Lung (tissue), 12 donors: Measurements from ENCODE around the gene SETX. TPM values are rescaled to one million over a fixed set of nuclear protein-coding genes. Genes with fewer than 3 reads are reported as not detected.

Experiments
- ATAC-seq: fragments of 200-7000 bp; cut with Tn5 transposase; one replicate; pipeline ENCODE4 v1.9.1; 2020; ENCODE audit warnings: moderate number of reproducible peaks; ENCODE audit not compliant: insufficient read depth, low FRiP score
- DNase-seq, 3 donors: peaks; one replicate each; pipeline ENCODE4 v3.0.0-alpha.2; 2013 to 2017
- H3K27ac ChIP-seq, 2 donors: one replicate each; pipeline ENCODE4 v1.5.1; 2013; ENCODE audit warnings: mild to moderate bottlenecking in 2 of 2, moderate library complexity in 2 of 2, control low read depth in 1 of 2, inconsistent platforms in 1 of 2, low read depth in 1 of 2, low read length in 1 of 2
- H3K27me3 ChIP-seq, 3 donors: one replicate each; pipeline ENCODE4 v1.5.1; 2013; ENCODE audit warnings: low read length in 2 of 3; ENCODE audit not compliant: control insufficient read depth in 3 of 3, insufficient read depth in 3 of 3
- H3K36me3 ChIP-seq, 4 donors: one replicate each; pipeline ENCODE4 v1.5.1; 2013; ENCODE audit warnings: low read length in 4 of 4, mild to moderate bottlenecking in 1 of 4, moderate library complexity in 1 of 4; ENCODE audit not compliant: control insufficient read depth in 4 of 4, insufficient read depth in 4 of 4
- H3K4me1 ChIP-seq, 5 donors: one replicate each; pipeline ENCODE4 v1.5.1; 2013; ENCODE audit warnings: low read length in 5 of 5, mild to moderate bottlenecking in 2 of 5, moderate library complexity in 1 of 5; ENCODE audit not compliant: control insufficient read depth in 5 of 5, insufficient read depth in 5 of 5
- H3K4me3 ChIP-seq: one replicate; pipeline ENCODE4 v1.5.1; 2013; ENCODE audit warnings: mild to moderate bottlenecking, control low read depth, moderate library complexity
- H3K9ac ChIP-seq, 2 donors: one replicate each; pipeline ENCODE4 v1.5.1; 2013; ENCODE audit warnings: low read length in 2 of 2, control low read depth in 1 of 2; ENCODE audit not compliant: insufficient read depth in 1 of 2
- H3K9me3 ChIP-seq, 4 donors: one replicate each; pipeline ENCODE4 v1.5.1; 2013; ENCODE audit warnings: low read length in 3 of 4, mild to moderate bottlenecking in 1 of 4, moderate library complexity in 1 of 4; ENCODE audit not compliant: control insufficient read depth in 4 of 4, insufficient read depth in 3 of 4
- CTCF ChIP-seq: IDR thresholded peaks from 2 replicates; pipeline ENCODE4 v1.5.1; 2012; ENCODE audit warnings: mild to moderate bottlenecking; ENCODE audit errors: control extremely low read depth, extremely low read depth
- WGBS, 2 donors: extraction: QIAGEN DNeasy Blood & Tissue Kit; methylation state at CpG; one replicate each; pipeline ENCODE4 v1.1.7; 2013; 5-methylcytosine and 5-hydroxymethylcytosine counted together
- polyA plus RNA-seq, 2 donors: library from polyadenylated mRNA; stranded (reverse); fragments of 200-250 nt; gene quantifications; one replicate each; pipeline ENCODE4 v1.2.1, GENCODE V29; 2013
- total RNA-seq, 2 donors: library from RNA; depleted of rRNA in 1 of 2; stranded (reverse); fragments of >200 nt in 1 of 2; gene quantifications; one replicate each; pipeline ENCODE4 v1.2.1, GENCODE V29; 2014 to 2021
- donor health status: control.
- donor health status: control.
- donor health status: Bipolar disorder and iron deficiency.
- donor health status: healthy.
- donor health status: DM: yes; HTN: yes; CAD: no.

SETX gene
- total and polyA plus RNA-seq, 4 donors = 14.6 to 90.0 (median 34.2) TPM

- WGBS, 2 donors = 31 to 35% methylated on average over 14 to 18 of the region's 18 CpGs
- Histone ChIP-seq H3K4me1 (peaks cover 0 to 3% (median 0%) of the 10 kb centered on the region in 5 donors), H3K9ac (no peak overlapping the region), H3K9me3 (no peaks in the 10 kb centered on the region), H3K27ac (peak overlapping the region in 1 of 2 donors; percentile 55), H3K27me3 (no peaks in the 10 kb centered on the region), H3K4me3 (no peak overlapping the region), H3K36me3 (no peaks in the 10 kb centered on the region)
- TF ChIP-seq CTCF = no peak
- peak; percentile 71 for ATAC-seq
- peak; percentile 56 to 74 (median 73) for DNase-seq
These were observed 140.7 kb downstream of the SETX start for GRCh38 chr9:132214027-132214622.

DNA sequence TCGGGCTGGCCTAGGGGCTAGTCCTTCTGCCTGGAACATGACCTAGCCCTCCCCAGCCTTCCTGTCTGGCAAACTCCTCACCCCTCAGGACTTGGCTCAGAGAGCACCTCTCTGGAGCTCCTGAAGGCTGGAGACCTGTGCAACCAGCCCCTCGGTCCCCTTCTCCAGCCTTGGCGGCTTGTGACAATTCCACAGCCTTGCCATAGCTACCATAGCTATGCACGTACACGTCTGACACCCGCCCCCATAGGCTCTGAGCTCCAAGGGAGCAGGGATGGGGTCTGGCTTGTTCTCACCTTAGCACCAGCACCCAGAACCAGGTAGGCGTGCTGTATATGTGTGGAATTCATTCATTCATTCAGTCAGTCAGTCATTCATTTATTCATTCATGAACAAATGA, 143.2 kb downstream of the SETX start:
- DNase-seq (no peak), ATAC-seq (no peak)
- no peaks in the 10 kb centered on the region for H3K36me3 ChIP-seq

More for the DNA sequence above, 143.2 kb downstream of the SETX start:
- peaks cover 0 to 2% (median 0%) of the 10 kb centered on the region in 4 donors for H3K9me3 ChIP-seq
- no peak overlapping the region for H3K4me3 ChIP-seq
- peaks cover 0 to 3% (median 0%) of the 10 kb centered on the region in 5 donors for H3K4me1 ChIP-seq
- H3K9ac ChIP-seq = no peak overlapping the region
- H3K27ac ChIP-seq = no peak overlapping the region
- H3K27me3 ChIP-seq = no peaks in the 10 kb centered on the region
- TF ChIP-seq CTCF = no peak
- 91% methylated on average over 7 of the region's 7 CpGs for WGBS, 2 donors

Other genes with a start within 250 kb of the SETX start
- gene NTNG2, start 192.9 kb downstream of the SETX start, total RNA-seq = 1 to 10 TPM; 2.2 to 4.4 TPM
- gene NTNG2, start 192.9 kb downstream of the SETX start, polyA plus RNA-seq = 1 to 10 TPM; 2.2 to 2.8 TPM
- gene TTF1, start 51.9 kb upstream of the SETX start, total RNA-seq = 10 to 100 TPM; 10.1 to 17.3 TPM
- 10 to 100 TPM; 12.6 to 14.0 TPM for gene TTF1, start 51.9 kb upstream of the SETX start, polyA plus RNA-seq
- gene CFAP77, start 55.2 kb upstream of the SETX start, total RNA-seq = 10 to 100 TPM in 1 of 2 donors, 1 to 10 TPM in 1; 6.9 to 12.8 TPM
- 1 to 10 TPM; 4.9 to 5.5 TPM for gene CFAP77, start 55.2 kb upstream of the SETX start, polyA plus RNA-seq
- gene BARHL1, start 227.6 kb upstream of the SETX start, total RNA-seq = not detected
- not detected for gene BARHL1, start 227.6 kb upstream of the SETX start, polyA plus RNA-seq